Activated T-cell treated with anti-CD3 and anti-CD28 coated beads, Interleukin-2, amount 50 U/mL, for 72 hours (primary cell): ENCODE data around the gene ABCA3. TPM values are rescaled to one million over a fixed set of nuclear protein-coding genes. Genes with fewer than 3 reads are reported as not detected.
"Not testable (repeated sequence)": the region's sequence is repeated elsewhere in the genome, so short reads cannot be mapped to it uniquely, and the experiment has no call there.

Source experiments
- ATAC-seq, 2 donors: fragments of 150-1000 bp; cut with Tn5 transposase; replicated peaks in 1 of 2; 2 replicates each; pipeline ENCODE4 v1.10.0; 2021; ENCODE audit warnings: moderate library complexity in 2 of 2, mild to moderate bottlenecking in 1 of 2
- DNase-seq, 2 donors: peaks; one replicate each; pipeline ENCODE4 v3.0.0; 2021 to 2022; ENCODE audit warnings: mixed read lengths in 1 of 2
- H3K27ac Mint-ChIP-seq: one replicate; pipeline ENCODE4 v1.8.0; 2022; ENCODE audit warnings: mild to moderate bottlenecking, moderate library complexity, mixed read lengths
- H3K27me3 Mint-ChIP-seq: one replicate; pipeline ENCODE4 v1.8.0; 2022; ENCODE audit warnings: low read depth, mixed read lengths
- H3K36me3 Mint-ChIP-seq, 2 donors: one replicate each; pipeline ENCODE4 v1.8.0; 2022; ENCODE audit warnings: mixed read lengths in 2 of 2, mild to moderate bottlenecking in 1 of 2; ENCODE audit not compliant: insufficient read depth in 2 of 2
- H3K4me1 Mint-ChIP-seq: one replicate; pipeline ENCODE4 v1.8.0; 2022; ENCODE audit warnings: low read depth, mixed read lengths
- H3K4me3 Mint-ChIP-seq, 2 donors: one replicate each; pipeline ENCODE4 v1.8.0; 2022; ENCODE audit warnings: mild to moderate bottlenecking in 2 of 2, mixed read lengths in 2 of 2, moderate library complexity in 2 of 2
- H3K9me3 Mint-ChIP-seq, 2 donors: one replicate each; pipeline ENCODE4 v1.8.0; 2022; ENCODE audit warnings: mixed read lengths in 2 of 2
- total RNA-seq, 2 donors: library from RNA; stranded (reverse); gene quantifications; one replicate each; pipeline ENCODE4 v1.2.3, GENCODE V29; 2022

ABCA3 gene
- total RNA-seq, 2 donors from 2014 or later = 13.7 to 14.6 TPM

DNA sequence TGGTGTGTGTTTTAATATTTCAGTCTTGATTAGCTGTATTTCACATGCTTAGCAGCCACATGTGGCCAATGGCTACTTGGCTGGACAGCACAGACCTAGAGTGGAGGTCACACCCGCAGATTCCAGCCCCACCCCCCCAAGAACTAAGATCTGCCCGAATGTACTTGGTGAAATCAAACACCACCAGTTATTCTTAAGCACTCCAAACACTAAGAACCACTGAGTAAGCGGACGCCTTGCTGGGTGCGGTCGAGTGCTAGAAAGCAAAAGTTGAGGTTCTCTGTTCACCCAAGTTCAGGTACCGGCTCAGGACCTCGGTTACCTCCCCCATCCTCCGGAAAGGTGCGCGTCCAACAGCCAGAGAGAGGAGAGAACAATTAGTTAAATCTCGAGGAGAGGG lies 73.6 kb downstream of the ABCA3 start:
- peaks cover 44% of the 10 kb centered on the region for H3K4me1 Mint-ChIP-seq
- peak in 1 of 2 donors; percentile 15 for DNase-seq
- H3K27ac Mint-ChIP-seq = peak overlapping the region; percentile 94
- H3K4me3 Mint-ChIP-seq = peak overlapping the region; percentile 94 to 98
- not testable (repeated sequence) for ATAC-seq, H3K27me3 Mint-ChIP-seq, H3K9me3 Mint-ChIP-seq
- peaks cover 17 to 31% of the 10 kb centered on the region in 2 donors for H3K36me3 Mint-ChIP-seq

DNA sequence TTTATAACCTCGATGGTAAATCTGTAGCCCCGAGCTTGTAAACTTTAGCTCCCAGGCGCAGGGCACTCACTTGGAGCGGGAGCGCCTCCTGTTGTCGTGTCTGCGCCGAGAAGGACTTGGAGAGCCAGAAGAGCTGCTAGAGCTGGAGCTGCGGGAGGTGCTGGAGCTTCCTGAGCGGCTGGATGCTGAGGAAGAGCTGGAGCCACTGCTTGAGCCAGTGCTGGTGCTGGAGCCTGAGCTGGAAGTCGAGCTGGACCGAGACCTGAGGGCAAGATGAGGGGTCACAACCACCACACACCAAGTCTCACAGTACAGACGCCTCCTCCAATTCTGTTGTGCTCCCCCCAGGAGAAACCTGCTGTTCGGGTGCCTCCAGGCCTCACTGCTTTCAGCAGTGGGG lies 77.5 kb downstream of the ABCA3 start:
- not testable (repeated sequence) for ATAC-seq, H3K27me3 Mint-ChIP-seq, H3K4me3 Mint-ChIP-seq, DNase-seq, H3K27ac Mint-ChIP-seq, H3K9me3 Mint-ChIP-seq
- Mint-ChIP-seq H3K4me1 (peaks cover 31% of the 10 kb centered on the region), H3K36me3 (peaks cover 20 to 52% of the 10 kb centered on the region in 2 donors)

DNA sequence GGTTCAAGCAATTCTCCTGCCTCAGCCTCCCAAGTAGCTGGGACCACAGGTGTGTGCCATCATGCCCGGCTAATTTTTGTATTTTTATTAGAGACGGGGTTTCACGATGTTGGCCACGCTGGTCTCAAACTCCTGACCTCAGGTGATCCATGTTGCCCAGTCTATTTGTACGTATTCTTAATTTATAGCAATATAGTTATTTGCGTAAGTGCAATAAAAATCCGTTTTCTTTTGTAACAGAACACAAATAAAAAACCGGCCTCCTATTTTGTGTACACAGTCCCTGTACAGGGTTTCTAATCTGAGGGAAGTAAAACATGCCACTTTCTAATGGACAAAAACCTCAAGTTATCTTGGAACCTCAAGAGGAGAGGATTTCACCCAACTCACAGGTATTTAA lies 80.3 kb downstream of the ABCA3 start:
- DNase-seq = no peak
- no peak overlapping the region for H3K4me3 Mint-ChIP-seq
- ATAC-seq = no peak

DNA sequence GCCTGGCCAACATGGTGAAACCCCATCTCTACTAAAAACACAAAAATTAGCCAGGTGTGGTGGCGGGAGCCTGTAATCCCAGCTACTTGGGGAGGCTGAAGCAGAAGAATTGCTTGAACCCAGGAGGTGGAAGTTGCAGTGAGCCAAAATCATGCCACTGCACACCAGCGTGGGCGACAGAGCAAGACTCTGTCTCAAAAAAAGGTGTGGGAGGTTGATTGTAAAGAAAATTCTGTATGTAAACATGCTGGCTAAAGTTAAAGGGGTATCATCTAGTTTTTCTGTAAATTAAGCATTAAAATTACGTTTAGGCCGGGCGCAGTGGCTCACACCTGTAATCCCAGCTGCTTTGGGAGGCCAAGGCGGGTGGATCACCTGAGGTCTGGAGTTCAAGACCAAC lies 82.0 kb downstream of the ABCA3 start:
- H3K4me1 Mint-ChIP-seq, ATAC-seq, H3K27ac Mint-ChIP-seq, H3K27me3 Mint-ChIP-seq, H3K4me3 Mint-ChIP-seq, DNase-seq, H3K9me3 Mint-ChIP-seq: not testable (repeated sequence)
- peaks cover 19 to 53% of the 10 kb centered on the region in 2 donors for H3K36me3 Mint-ChIP-seq

More for the DNA sequence above, 80.3 kb downstream of the ABCA3 start:
- Mint-ChIP-seq H3K27me3 (no peaks in the 10 kb centered on the region), H3K9me3 (no peaks in the 10 kb centered on the region), H3K36me3 (peaks cover 19 to 58% of the 10 kb centered on the region in 2 donors), H3K4me1 (peaks cover 12% of the 10 kb centered on the region), H3K27ac (no peak overlapping the region)

DNA sequence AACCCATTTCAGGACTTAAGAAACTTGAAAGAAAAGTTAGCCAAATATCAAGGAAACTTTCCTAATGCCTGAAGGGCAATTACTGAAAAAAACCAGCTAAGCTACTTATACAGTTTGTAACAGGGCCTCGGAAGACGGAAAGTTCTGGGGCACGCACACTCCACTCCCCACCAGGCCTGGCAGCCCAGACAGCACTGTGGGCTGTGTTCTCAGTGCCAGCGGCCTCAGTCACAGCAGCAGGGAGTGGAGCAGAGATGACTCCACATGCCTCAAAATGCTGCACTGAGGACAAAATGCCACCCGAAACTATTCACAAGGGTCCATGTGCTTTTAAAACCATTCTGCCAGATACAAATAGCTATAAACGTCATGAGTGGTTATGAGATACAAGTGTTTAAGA lies 82.8 kb downstream of the ABCA3 start:
- no peak for ATAC-seq
- no peaks in the 10 kb centered on the region for H3K27me3 Mint-ChIP-seq
- no peak for DNase-seq
- no peaks in the 10 kb centered on the region for H3K9me3 Mint-ChIP-seq
- H3K36me3 Mint-ChIP-seq = peaks cover 21 to 57% of the 10 kb centered on the region in 2 donors
- no peak overlapping the region for H3K4me3 Mint-ChIP-seq
- H3K27ac Mint-ChIP-seq = no peak overlapping the region
- H3K4me1 Mint-ChIP-seq = no peaks in the 10 kb centered on the region

DNA sequence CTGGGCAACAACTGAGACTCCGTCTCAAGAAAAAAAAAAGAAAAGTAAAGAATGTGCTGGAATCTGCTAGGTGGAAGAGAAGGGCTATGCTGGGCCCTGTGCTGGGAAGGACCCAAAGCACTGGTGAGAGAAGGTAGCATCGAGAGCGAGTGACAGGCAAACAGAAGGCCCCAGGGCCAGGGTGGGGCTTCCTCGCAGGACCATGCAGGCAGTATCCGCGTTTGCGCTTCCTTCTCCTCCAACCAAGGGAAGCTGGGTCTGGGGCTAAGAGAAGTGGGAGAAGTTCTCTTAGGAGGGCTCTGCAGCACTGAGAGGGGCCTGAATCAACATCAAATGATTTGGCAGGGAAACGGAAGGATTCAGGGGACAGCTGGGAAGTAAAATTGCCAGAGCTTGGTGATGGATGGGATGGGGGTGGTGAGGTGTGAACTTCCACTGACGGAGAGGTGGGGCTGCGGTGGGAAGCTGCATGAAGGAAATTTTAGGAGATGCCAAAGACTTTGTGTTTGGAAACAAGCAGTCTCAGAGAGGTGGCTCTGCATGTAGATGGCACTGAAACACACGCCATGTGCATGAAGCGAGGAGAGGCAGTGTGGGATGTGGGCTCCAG lies 83.9 kb downstream of the ABCA3 start:
- peaks cover 12 to 48% of the 10 kb centered on the region in 2 donors for H3K36me3 Mint-ChIP-seq
- ATAC-seq (no peak), DNase-seq (no peak)
- H3K27me3 Mint-ChIP-seq = no peaks in the 10 kb centered on the region
- no peak overlapping the region for H3K4me3 Mint-ChIP-seq
- no peaks in the 10 kb centered on the region for H3K4me1 Mint-ChIP-seq
- peak overlapping the region; percentile 64 for H3K27ac Mint-ChIP-seq
- H3K9me3 Mint-ChIP-seq = no peaks in the 10 kb centered on the region

DNA sequence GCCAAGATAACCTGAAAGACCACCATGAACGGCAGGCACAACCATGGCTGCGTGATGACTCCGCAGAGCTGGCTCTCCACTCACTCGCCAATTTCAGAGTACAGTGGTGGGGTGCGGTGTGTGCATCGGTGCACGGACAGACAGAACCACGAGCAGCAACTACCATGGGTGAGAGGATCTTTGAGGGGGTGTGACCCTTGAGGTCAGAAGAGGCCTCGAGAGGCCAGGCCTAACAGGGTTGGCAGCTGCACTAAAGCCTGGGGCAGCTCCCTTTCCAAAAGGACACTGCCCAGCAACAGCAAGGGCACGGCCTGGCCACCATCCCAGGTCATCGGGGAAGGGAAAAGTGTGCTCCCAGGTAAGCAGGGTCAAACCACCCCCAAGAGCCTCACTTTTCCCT lies 87.2 kb downstream of the ABCA3 start:
- ATAC-seq (no peak), DNase-seq (no peak)
- H3K4me1 Mint-ChIP-seq = no peaks in the 10 kb centered on the region
- peaks cover 10 to 35% of the 10 kb centered on the region in 2 donors for H3K36me3 Mint-ChIP-seq
- H3K4me3 Mint-ChIP-seq = no peak overlapping the region
- no peaks in the 10 kb centered on the region for H3K27me3 Mint-ChIP-seq
- H3K27ac Mint-ChIP-seq = no peak overlapping the region
- no peaks in the 10 kb centered on the region for H3K9me3 Mint-ChIP-seq

DNA sequence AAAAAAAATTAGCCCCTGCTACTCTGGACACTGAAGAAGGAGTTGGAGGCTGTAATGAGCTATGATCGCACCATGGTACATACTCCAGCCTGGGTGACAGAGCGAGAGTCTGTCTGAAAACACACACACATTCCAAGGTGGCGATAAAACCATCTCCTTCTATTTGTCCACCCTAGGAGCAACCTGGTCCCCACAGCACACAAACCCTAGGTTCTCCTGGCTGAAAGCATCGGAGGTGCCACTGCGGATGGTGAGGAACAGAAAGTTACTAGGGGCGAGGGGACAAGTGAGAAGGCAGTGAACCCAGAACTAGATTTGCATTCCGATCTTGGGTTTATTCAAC lies 87.8 kb downstream of the ABCA3 start:
- no peak for DNase-seq
- H3K36me3 Mint-ChIP-seq = peaks cover 9 to 31% of the 10 kb centered on the region in 2 donors

DNA sequence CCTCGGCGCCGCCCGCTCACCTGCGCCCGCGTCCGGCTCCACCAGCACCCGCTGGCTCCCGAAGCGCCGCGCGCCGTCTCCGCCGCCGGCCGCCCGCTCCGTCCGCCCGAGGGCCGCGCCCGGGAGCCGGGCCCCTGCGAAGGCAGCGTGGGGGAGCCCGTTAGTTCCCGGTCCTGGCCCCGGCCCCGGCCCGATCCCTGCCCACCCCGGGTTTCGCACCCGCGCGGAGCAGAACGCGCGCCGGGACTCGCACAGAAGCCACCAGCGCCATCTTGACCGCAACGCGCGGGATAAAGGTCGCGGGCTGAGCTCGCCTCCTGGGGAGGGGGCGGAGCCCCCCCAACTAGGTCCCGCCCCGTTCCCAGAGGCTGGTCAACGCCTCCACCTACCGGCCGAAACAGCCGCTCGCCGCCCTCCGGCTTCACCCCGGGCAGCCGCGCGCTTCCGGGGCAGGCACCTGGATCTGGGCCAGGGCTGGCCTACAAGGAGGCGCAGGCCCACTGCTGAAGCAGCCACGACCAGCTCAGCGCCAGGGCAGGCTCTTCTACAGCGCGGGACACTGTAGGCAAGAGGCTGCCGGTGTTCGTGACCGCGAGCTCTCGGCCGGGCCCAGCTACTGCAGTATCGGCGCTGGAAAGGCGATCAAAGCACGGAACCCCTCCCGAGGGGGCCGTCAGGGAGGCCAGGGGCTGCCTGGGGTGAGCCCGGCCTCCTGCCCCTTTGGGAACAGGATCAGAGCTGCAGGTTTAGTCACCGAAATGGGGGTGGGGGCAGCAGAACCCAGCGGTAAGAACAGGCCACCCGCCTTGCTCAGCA lies 89.0 kb downstream of the ABCA3 start, which contains the start of gene ECI1:
Gene ECI1, minus strand, starts transcription at position 292 of the 816 bp plus-strand sequence. Its CDS starts 21 bp downstream, at position 271.
- H3K4me1 Mint-ChIP-seq = no peaks in the 10 kb centered on the region
- no peaks in the 10 kb centered on the region for H3K9me3 Mint-ChIP-seq
- peaks cover 5 to 26% of the 10 kb centered on the region in 2 donors for H3K36me3 Mint-ChIP-seq
- no peaks in the 10 kb centered on the region for H3K27me3 Mint-ChIP-seq
- peak within 1 kb of the TSS; percentile 97 to 98 for H3K4me3 Mint-ChIP-seq
- peak; percentile 92 for ATAC-seq
- DNase-seq = peak; percentile 93 to 94
- H3K27ac Mint-ChIP-seq = peak within 1 kb of the TSS; percentile 96

More for the DNA sequence above, 87.8 kb downstream of the ABCA3 start:
- no peaks in the 10 kb centered on the region for H3K4me1 Mint-ChIP-seq
- no peaks in the 10 kb centered on the region for H3K27me3 Mint-ChIP-seq
- no peak for ATAC-seq
- no peaks in the 10 kb centered on the region for H3K9me3 Mint-ChIP-seq
- no peak overlapping the region for H3K27ac Mint-ChIP-seq
- H3K4me3 Mint-ChIP-seq = no peak overlapping the region

DNA sequence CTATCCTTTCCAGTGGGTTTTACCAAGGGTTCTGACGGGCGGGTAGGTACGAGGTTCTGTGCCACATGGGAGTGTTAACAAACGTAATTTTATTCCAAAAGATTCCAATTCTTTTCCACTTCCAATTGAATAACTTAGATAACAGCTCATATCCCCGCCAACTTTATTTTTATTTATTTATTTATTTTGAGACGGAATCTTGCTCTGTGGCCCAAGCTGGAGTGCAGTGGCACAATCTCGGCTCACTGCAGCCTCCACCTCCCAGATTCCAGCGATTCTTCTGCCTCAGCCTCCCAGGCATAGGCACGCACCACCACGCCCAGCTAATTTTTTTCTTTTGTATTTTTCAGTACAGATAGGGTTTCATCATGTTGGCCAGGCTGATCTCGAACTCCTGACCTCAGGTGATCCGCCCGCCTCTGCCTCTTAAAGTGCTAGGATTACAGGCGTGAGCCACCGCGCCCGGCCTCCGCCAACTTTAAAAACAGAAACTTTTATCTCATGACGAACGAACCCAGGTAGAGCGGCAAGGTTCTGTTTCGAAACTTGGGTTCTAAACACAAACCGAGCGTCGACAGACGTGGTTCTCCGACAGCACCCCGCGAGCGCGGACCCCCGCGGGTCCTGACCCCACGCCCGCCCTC lies 89.8 kb downstream of the ABCA3 start:
- H3K4me1 Mint-ChIP-seq = no peaks in the 10 kb centered on the region
- DNase-seq = peak; percentile 47 to 48
- H3K4me3 Mint-ChIP-seq = peak overlapping the region; percentile 97 to 98
- peaks cover 3 to 20% of the 10 kb centered on the region in 2 donors for H3K36me3 Mint-ChIP-seq
- H3K27me3 Mint-ChIP-seq = no peaks in the 10 kb centered on the region
- H3K9me3 Mint-ChIP-seq = no peaks in the 10 kb centered on the region
- peak overlapping the region; percentile 96 for H3K27ac Mint-ChIP-seq
- ATAC-seq = peak; percentile 3 to 14

DNA sequence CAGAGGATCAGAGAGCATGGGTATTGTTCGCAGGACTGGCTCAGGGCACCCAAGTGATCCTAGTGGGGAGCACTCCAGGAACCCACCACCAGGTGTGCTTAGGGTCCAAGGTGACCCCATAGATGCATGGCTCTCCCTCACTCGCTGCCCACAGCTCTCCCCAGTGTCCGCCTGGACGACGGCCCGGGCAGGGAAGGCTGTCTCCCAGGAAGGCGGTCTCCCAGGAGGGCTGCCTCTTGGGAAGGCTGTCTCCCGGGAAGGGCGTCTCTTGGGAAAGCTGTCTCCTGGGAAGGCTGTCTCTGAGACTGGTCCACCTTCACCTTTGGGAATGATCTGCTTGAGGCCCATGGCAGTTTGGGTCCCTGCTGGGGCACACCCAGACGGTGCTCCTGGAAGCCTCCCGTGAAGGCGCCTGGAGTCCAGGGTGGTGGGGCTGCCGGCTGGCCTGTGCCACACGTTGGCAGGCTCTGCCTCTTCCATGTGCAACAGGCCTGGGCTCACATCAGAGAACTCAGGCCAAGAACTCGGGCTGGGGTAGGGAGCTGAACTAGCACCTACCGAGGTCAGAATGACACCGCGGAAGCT lies 94.1 kb downstream of the ABCA3 start:
- DNase-seq (no peak), ATAC-seq (no peak)
- no peaks in the 10 kb centered on the region for H3K27me3 Mint-ChIP-seq
- H3K9me3 Mint-ChIP-seq = no peaks in the 10 kb centered on the region
- no peak overlapping the region for H3K27ac Mint-ChIP-seq
- H3K36me3 Mint-ChIP-seq = peaks cover 0 to 6% of the 10 kb centered on the region in 2 donors
- no peaks in the 10 kb centered on the region for H3K4me1 Mint-ChIP-seq
- H3K4me3 Mint-ChIP-seq = no peak overlapping the region

DNA sequence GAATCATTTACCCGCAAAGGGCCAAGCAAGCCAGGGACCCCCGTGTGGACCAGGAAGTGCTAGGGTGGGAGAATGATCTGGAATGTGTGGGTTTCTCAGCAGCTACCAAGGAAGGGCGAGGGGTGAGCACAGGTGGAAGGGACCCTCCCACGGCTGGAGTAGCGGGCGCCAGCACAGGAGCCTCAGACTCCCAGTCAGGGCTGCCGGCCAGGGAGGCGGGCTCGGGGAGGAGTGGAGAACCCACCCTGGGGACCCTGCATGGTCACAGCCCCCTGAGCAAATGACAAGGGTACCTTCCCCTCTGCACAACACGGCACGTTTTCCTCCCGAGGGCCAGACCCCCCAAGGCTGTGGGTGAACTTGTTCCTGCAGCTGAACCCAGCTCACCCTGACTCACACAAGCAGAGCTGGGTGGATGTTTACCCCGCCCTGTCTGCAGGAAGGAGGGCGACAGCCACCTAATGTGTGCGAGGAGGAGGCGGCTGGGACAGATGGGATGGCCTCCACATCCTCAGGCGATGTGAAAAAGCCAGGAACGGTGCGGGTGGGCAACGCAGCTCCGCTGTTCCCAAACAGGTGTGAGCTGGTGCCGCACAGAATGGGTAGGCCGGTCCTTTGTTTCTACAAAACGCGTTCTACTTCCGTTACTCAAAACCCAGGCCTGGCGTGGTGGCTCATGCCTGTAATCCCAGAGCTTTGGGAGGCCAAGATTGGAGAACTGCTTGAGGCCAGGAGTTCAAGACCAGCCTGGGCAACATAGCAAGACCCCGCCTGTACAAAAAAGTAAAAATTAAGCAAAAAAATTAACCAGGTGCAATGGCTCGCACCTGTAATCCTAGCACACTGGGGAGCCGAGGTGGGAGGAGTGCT lies 95.4 kb downstream of the ABCA3 start:
- ATAC-seq = peak in 1 of 2 donors; percentile 12
- no peak overlapping the region for H3K27ac Mint-ChIP-seq
- no peak overlapping the region for H3K4me3 Mint-ChIP-seq
- H3K4me1 Mint-ChIP-seq = no peaks in the 10 kb centered on the region
- no peak for DNase-seq
- H3K27me3 Mint-ChIP-seq = no peaks in the 10 kb centered on the region
- H3K36me3 Mint-ChIP-seq = peaks cover 0 to 3% of the 10 kb centered on the region in 2 donors
- H3K9me3 Mint-ChIP-seq = no peaks in the 10 kb centered on the region
